IPS-11a (cell line): ENCODE measurements around the gene MICAL3.

ENCODE experiments used
- H3K4me3 ChIP-seq: one replicate; pipeline ENCODE4 v1.5.1; 2013; ENCODE audit warnings: low read depth, low read length, control low read depth

MICAL3 gene

GRCh38 chr22:17917490-17917983 lies 106.8 kb downstream of the MICAL3 start:
- no peak overlapping the region for H3K4me3 ChIP-seq

DNA sequence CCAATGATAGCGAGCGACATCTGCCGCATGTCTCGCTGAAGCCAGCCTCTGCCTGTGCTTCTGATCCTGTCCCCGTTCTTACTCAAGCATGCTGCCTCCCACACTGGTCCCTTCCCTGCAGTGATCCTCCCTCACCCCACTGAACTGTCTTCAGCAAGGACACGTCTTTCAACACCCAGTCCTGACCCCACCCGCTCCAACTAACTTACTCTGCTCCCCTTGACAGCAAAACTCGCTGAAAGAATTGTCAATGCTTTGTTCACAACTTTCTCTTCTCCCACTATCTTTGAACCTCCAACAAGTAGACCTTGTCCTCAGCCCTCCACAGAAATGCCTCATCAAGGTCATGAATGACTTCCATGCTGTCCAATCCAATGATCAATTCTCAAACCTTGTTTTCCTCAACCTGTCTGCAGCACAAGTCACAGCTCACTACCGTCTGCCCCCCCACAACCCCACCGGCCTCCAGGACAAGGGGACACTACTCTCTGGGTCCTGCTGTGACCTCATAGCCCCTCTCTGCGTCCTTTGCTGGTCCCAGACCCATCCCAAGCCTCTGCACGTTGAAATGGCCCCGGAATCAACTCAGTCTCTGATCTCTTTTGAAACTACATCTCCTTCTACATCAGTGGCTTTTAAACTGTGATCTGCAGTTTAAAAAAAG lies 108.0 kb downstream of the MICAL3 start:
- no peak overlapping the region for H3K4me3 ChIP-seq

GRCh38 chr22:17915676-17916075 lies 108.7 kb downstream of the MICAL3 start:
- no peak overlapping the region for H3K4me3 ChIP-seq

DNA sequence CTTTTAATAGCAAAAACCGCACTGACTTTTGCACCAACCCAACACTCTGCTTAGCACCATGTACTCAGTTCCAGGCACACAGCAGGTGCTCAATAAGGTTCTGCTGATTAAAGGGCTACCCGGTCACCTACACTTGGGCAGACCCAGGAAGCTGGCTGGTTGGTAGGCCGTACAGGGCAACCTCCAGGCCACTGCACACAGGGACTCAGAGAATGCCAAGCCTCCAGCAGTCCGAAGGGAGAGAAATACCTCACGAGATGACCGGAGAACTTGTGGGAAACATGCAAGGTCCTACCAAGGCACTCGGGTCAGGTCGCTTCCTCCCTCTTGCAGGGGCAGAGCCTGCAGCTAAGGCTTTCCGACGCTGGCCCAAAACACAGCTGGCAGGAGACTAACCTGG lies 109.2 kb downstream of the MICAL3 start:
- H3K4me3 ChIP-seq, result no peak overlapping the region

GRCh38 chr22:17914474-17914873 lies 109.9 kb downstream of the MICAL3 start:
- no peak overlapping the region for H3K4me3 ChIP-seq

GRCh38 chr22:17913801-17914347 lies 110.5 kb downstream of the MICAL3 start:
- H3K4me3 ChIP-seq, result no peak overlapping the region

GRCh38 chr22:17912945-17913721 lies 111.2 kb downstream of the MICAL3 start:
- no peak overlapping the region for H3K4me3 ChIP-seq

DNA sequence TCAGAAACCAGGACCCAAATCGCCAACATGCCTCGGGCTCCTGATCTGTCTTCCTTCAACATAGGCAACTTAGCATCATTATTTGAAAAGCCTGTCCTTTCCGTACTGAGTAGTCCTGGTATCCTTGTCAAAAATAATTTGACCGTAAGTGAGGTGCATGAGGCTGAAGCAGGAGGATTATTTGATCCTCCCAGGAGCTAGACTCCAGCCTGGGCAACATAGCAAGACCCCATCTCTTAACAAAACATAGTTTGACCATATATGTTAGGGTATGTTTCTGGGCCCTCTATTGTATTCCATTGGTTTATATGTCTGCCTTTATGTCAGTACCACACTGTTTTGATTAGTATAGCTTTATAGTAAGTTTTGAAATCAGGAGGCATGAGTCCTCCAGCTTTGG lies 112.5 kb downstream of the MICAL3 start:
- H3K4me3 ChIP-seq, result no peak overlapping the region

DNA sequence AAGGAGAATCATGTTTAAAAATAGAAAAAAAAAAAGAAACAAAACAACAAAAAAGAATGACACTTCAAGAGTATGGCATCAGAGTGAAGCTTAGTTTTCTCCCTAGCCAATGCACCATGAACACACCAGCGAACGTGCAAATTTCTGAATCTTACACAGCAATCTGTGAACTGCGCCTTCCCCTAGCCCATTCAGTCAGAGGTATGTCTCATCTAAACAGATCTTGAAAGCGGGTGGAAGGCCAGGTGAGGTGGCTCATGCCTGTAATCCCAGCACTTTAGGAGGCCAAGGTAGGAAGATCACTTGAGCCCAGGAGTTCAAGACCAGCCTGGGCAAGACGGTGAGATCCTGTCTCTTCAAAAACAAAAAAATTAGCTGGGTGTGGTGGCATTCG lies 113.1 kb downstream of the MICAL3 start:
- no peak overlapping the region for H3K4me3 ChIP-seq

GRCh38 chr22:17910561-17911311 lies 113.6 kb downstream of the MICAL3 start:
- H3K4me3 ChIP-seq, result no peak overlapping the region

DNA sequence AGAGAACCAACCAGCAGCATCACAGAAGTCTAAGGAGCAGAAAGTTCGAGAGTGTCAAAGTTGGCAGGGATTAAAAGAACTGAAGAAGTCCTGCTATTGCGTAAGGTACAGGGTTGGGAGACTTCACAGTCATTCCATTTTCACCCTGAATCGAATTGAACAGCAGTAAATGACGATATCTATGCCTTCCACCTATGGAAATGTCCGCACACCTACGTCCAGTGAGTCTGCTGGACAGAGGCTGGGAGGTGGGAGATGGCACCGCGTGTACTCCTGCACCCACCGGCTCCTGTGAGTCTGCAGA lies 116.7 kb downstream of the MICAL3 start:
- no peak overlapping the region for H3K4me3 ChIP-seq

DNA sequence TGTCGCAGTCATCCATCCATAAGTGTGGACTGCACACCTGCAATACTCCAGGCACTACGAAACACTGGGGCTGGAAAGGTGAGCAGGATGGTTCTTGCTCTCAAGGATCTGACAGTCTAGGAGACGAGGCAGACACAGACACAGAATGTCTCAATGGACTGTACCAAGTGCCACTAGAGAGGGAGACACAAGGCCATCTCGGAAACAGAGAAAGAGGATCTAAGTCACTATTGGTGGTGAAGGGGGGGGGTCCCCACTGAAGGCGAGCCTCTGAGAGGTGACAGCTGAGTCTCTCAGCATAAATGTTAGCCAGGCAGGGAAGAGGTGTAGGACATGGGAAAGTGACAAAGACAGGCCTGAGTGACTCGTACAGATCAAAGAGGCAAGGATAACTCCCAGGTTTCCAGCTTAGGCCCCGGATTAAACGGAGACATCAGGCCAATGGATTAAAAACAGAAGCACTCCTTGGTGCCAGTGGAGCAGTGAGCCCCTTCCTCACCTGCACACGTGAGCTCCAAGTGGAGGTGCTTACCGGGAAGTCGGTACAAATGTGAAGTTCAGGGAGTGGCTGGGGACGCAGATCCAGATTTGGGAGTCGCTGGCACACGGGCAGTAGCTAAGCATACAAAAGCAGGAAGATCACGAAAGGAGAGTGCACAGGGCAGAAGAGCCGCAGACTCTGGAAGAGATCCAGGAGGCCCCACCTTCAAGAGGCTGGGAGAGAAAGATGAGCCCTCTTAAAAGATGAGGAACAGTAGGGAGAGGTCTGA lies 117.2 kb downstream of the MICAL3 start:
- no peak overlapping the region for H3K4me3 ChIP-seq

GRCh38 chr22:17905445-17905844 lies 118.9 kb downstream of the MICAL3 start:
- no peak overlapping the region for H3K4me3 ChIP-seq

GRCh38 chr22:17903564-17904295 lies 120.6 kb downstream of the MICAL3 start:
- no peak overlapping the region for H3K4me3 ChIP-seq

GRCh38 chr22:17902960-17903359 lies 121.4 kb downstream of the MICAL3 start:
- H3K4me3 ChIP-seq, result no peak overlapping the region

DNA sequence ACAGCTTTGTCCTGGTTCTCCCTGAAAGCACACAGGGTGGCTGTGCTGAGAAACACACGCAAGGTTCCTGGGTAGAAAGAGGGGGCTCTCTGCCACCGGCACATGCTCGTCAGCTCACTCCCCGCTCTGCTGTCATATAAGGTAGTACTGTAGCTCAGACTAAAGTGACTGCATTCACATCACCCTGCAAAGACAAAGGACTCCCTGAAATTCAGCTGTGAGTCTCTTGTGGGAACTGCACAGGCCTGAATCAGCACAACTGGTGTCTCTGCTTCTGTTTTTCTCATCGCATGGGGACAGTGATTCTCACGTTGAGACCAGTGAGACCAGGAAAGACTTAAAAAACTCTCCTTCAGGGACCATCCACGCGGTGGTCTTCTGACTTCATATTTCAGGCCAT lies 126.0 kb downstream of the MICAL3 start:
- no peak overlapping the region for H3K4me3 ChIP-seq

DNA sequence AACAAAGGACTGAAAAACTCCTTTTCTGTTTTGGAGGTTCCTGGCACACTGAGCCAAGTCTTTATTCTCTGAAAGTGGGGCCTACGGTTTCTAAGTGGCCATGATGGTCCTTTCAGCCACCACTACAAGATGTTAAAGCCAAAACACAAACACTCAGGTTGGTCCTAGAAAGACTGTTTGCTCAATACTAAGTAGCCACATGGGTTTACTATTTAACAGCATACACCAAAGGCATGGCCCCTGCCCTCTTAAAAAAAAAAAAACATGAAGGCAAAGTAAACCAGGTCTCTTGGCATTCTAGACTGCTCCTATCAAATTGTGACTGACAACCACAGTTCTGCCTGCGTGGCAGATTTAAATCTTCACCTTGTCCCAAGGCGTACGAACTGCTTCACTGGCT lies 126.5 kb downstream of the MICAL3 start:
- H3K4me3 ChIP-seq, result no peak overlapping the region

GRCh38 chr22:17897426-17897825 lies 126.9 kb downstream of the MICAL3 start:
- H3K4me3 ChIP-seq, result no peak overlapping the region

DNA sequence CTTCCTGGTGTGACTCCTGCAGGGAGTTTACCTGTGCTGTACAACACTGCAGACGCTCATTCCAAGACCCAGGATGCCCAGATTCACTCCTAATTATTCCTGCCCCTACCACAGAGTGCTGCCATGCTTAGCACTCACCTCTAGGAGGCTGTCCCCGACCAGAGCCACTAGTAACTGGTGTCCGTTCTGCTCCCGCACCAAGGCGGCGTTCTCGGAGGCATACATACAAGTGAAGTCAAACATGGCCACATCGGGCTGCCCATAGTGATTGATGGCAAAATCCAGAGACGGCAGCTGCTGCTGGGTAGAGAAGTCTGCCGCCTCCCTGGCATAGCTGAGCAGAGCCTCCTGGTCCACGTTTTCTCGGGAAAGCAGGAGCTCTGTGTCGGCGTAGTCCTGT lies 127.8 kb downstream of the MICAL3 start:
- H3K4me3 ChIP-seq, result no peak overlapping the region

- H3K4me3 ChIP-seq, result no peak overlapping the region
These were observed 130.3 kb downstream of the MICAL3 start for GRCh38 chr22:17893900-17894535.
